Putamen (tissue), 1 donor: ENCODE results near the gene NFATC4.

ENCODE experiments used
- DNase-seq: peaks from one replicate; pipeline ENCODE4 v3.0.0-alpha.2; 2016; ENCODE audit warnings: low spot score

The NFATC4 gene

GRCh38 chr14:24409192-24409591 lies 41.2 kb downstream of the NFATC4 start:
- DNase-seq = no peak

- no peak for DNase-seq
Measured at GRCh38 chr14:24409956-24410355, 42.0 kb downstream of the NFATC4 start.

- DNase-seq = no peak
Measured at GRCh38 chr14:24411443-24412389, 43.7 kb downstream of the NFATC4 start.

GRCh38 chr14:24414077-24414476 lies 46.1 kb downstream of the NFATC4 start:
- no peak for DNase-seq

- no peak for DNase-seq
Measured at GRCh38 chr14:24414732-24415420, 46.9 kb downstream of the NFATC4 start.

GRCh38 chr14:24415421-24416253 lies 47.7 kb downstream of the NFATC4 start:
- no peak for DNase-seq

- DNase-seq = no peak
Measured at GRCh38 chr14:24416254-24416931, 48.4 kb downstream of the NFATC4 start.

GRCh38 chr14:24416932-24417619 lies 49.1 kb downstream of the NFATC4 start:
- no peak for DNase-seq

GRCh38 chr14:24417832-24418491 lies 50.0 kb downstream of the NFATC4 start:
- DNase-seq = no peak

GRCh38 chr14:24418492-24418873 lies 50.5 kb downstream of the NFATC4 start:
- no peak for DNase-seq

GRCh38 chr14:24422261-24422660 lies 54.3 kb downstream of the NFATC4 start:
- DNase-seq = no peak

- DNase-seq = no peak
Measured at GRCh38 chr14:24422694-24423601, 55.0 kb downstream of the NFATC4 start.

- DNase-seq = no peak
Measured at GRCh38 chr14:24425704-24426103, 57.7 kb downstream of the NFATC4 start.

GRCh38 chr14:24426150-24426911 lies 58.3 kb downstream of the NFATC4 start:
- DNase-seq = no peak

- DNase-seq = no peak
Measured at GRCh38 chr14:24426912-24427536, 59.0 kb downstream of the NFATC4 start.

- no peak for DNase-seq
Measured at GRCh38 chr14:24427537-24428508, 59.8 kb downstream of the NFATC4 start.
